B cell (primary cell): Measurements from ENCODE around the gene SLA2. TPM values are rescaled to one million over a fixed set of nuclear protein-coding genes. Genes with fewer than 3 reads are reported as not detected.

Experiments
- ATAC-seq: fragments of 200-7000 bp; cut with Tn5 transposase; one replicate; pipeline ENCODE4 v1.10.0; 2021; ENCODE audit warnings: low read depth, mild to moderate bottlenecking, moderate number of reproducible peaks, moderate library complexity
- CTCF ChIA-PET: fragments of 350-600 bp; sonication (Branson Sonifier 250); formaldehyde crosslinking; loops from one replicate; lab custom pipeline; 2021; ENCODE audit warnings: antibody characterized with exemption, inconsistent platforms; lab: Charles Lee
- POLR2A ChIA-PET: fragments of 350-600 bp; sonication (Branson Sonifier 250); formaldehyde crosslinking; loops from one replicate; lab custom pipeline; 2021; ENCODE audit warnings: antibody characterized with exemption; lab: Charles Lee
- DNase-seq: peaks from one replicate; pipeline ENCODE4 v3.0.0; 2013
- H2AFZ ChIP-seq: 2 replicates; pipeline ENCODE4 v1.6.1; 2012; ENCODE audit warnings: mild to moderate bottlenecking, low read depth, low read length; ENCODE audit not compliant: insufficient read depth, poor library complexity, severe bottlenecking
- H3K27ac ChIP-seq, 2 donors: 1 replicate in 1 of 2; 2 replicates in 1 of 2; pipeline ENCODE4 v1.5.1; 2012 to 2013; ENCODE audit warnings: low read length in 2 of 2, mild to moderate bottlenecking in 2 of 2, moderate library complexity in 1 of 2
- H3K27me3 ChIP-seq, 4 experiments: fragments of 200-600 bp in 1 of 4; sonication (generic) in 1 of 4; replicated peaks in 1 of 4; 1 replicate in 2 of 4; 2 replicates in 2 of 4; pipeline versions ENCODE4 v1.6.1 to v1.7.0; 2013 to 2016; ENCODE audit warnings: low read length in 3 of 4, mild to moderate bottlenecking in 2 of 4, mixed read lengths in 1 of 4, moderate library complexity in 1 of 4; ENCODE audit not compliant: insufficient read depth in 4 of 4, control insufficient read depth in 3 of 4; ENCODE audit errors: control extremely low read depth in 1 of 4
- H3K36me3 ChIP-seq, 2 experiments: replicated peaks in 1 of 2; 1 replicate in 1 of 2; 2 replicates in 1 of 2; pipeline versions ENCODE4 v1.6.1 to v1.7.1; 2013; ENCODE audit warnings: low read length in 1 of 2; ENCODE audit not compliant: insufficient read depth in 2 of 2, control insufficient read depth in 1 of 2; ENCODE audit errors: control extremely low read depth in 1 of 2, extremely low read depth in 1 of 2
- H3K4me1 ChIP-seq, 2 donors: fragments of 200-600 bp in 1 of 2; sonication (generic) in 1 of 2; 1 replicate in 1 of 2; 2 replicates in 1 of 2; pipeline versions ENCODE4 v1.5.1 to v1.6.1; 2013 to 2017; ENCODE audit warnings: low read length in 2 of 2; ENCODE audit not compliant: control insufficient read depth in 2 of 2, insufficient read depth in 2 of 2
- H3K4me2 ChIP-seq: replicated peaks from 2 replicates; pipeline ENCODE3; 2012; ENCODE audit warnings: mild to moderate bottlenecking, low read depth, low read length; ENCODE audit not compliant: poor library complexity, severe bottlenecking
- H3K4me3 ChIP-seq, 5 experiments: fragments of 200-600 bp in 1 of 5; sonication (generic) in 1 of 5; 1 replicate in 3 of 5; 2 replicates in 2 of 5; pipeline versions ENCODE4 v1.5.1 to v1.7.0; 2011 to 2016; ENCODE audit warnings: low read length in 4 of 5, mild to moderate bottlenecking in 4 of 5, low read depth in 2 of 5, control low read depth in 1 of 5, moderate library complexity in 1 of 5; ENCODE audit not compliant: insufficient read depth in 1 of 5; ENCODE audit errors: control extremely low read depth in 1 of 5, extremely low read depth in 1 of 5
- H3K79me2 ChIP-seq: fragments of 200-600 bp; sonication (generic); one replicate; pipeline ENCODE4 v1.6.0; 2016; ENCODE audit warnings: low read length; ENCODE audit not compliant: control insufficient read depth, insufficient read depth
- H3K9ac ChIP-seq: fragments of 200-600 bp; sonication (generic); 2 replicates; pipeline ENCODE4 v1.6.1; 2017; ENCODE audit warnings: mild to moderate bottlenecking, low read length, moderate library complexity
- H3K9me3 ChIP-seq, 3 donors: one replicate each; pipeline versions ENCODE4 v1.6.1 to v1.7.1; 2013; ENCODE audit warnings: low read length in 2 of 3; ENCODE audit not compliant: control insufficient read depth in 2 of 3, insufficient read depth in 1 of 3; ENCODE audit errors: control extremely low read depth in 1 of 3
- H4K20me1 ChIP-seq: 2 replicates; pipeline ENCODE4 v1.6.0; 2012; ENCODE audit warnings: mild to moderate bottlenecking, low read length; ENCODE audit not compliant: insufficient read depth, control insufficient read depth, poor library complexity, severe bottlenecking
- H3K27ac Mint-ChIP-seq: one replicate; pipeline ENCODE4 v1.8.0; 2021; ENCODE audit warnings: mixed read lengths
- H3K27me3 Mint-ChIP-seq: one replicate; pipeline ENCODE4 v1.8.0; 2021; ENCODE audit warnings: mixed read lengths
- H3K4me1 Mint-ChIP-seq: one replicate; pipeline ENCODE4 v1.8.0; 2021; ENCODE audit warnings: mixed read lengths
- H3K4me3 Mint-ChIP-seq: one replicate; pipeline ENCODE4 v1.8.0; 2021; ENCODE audit warnings: mixed read lengths
- H3K9me3 Mint-ChIP-seq: one replicate; pipeline ENCODE4 v1.8.0; 2022; ENCODE audit warnings: mixed read lengths; ENCODE audit not compliant: insufficient read depth
- EZH2 ChIP-seq: IDR thresholded peaks from 2 replicates; pipeline ENCODE4 v1.6.1; 2012; ENCODE audit warnings: borderline replicate concordance, low read depth, mild to moderate bottlenecking, moderate library complexity, low read length; ENCODE audit not compliant: insufficient read depth, poor library complexity, severe bottlenecking
- WGBS: methylation state at CpG from one replicate; pipeline ENCODE4 v1.1.5; 2013; ENCODE audit warnings: missing lambda C conversion rate; ENCODE audit not compliant: insufficient coverage; 5-methylcytosine and 5-hydroxymethylcytosine counted together
- intact Hi-C: fragments of 100-400 bp; cut with micrococcal nuclease; formaldehyde crosslinking; loops from one replicate; pipeline ENCODE4 v1.10.0; 2022
- polyA plus RNA-seq: library from polyadenylated mRNA; depleted of rRNA; stranded (reverse); fragments of >200 nt; gene quantifications from 2 replicates; pipeline ENCODE4 v1.2.3, GENCODE V29; 2012
- total RNA-seq, 2 donors: library from RNA; stranded (reverse); fragments of 120-200 nt in 1 of 2; gene quantifications; 1 replicate in 1 of 2; 2 replicates in 1 of 2; pipeline versions ENCODE4 v1.2.3 to v1.2.4, GENCODE V29; 2013 to 2022
- TF ChIP-seq, protein P1 (sequence below): fragments of 200-600 bp; IDR thresholded peaks from one replicate; pipeline ENCODE4 v1.8.0; 2022; ENCODE audit warnings: antibody characterized with exemption, mild to moderate bottlenecking

The SLA2 gene
- total and polyA plus RNA-seq, 2 donors (not counting 1 experiment from before 2014, with no cell fraction given): 0.73 to 0.76 TPM

DNA sequence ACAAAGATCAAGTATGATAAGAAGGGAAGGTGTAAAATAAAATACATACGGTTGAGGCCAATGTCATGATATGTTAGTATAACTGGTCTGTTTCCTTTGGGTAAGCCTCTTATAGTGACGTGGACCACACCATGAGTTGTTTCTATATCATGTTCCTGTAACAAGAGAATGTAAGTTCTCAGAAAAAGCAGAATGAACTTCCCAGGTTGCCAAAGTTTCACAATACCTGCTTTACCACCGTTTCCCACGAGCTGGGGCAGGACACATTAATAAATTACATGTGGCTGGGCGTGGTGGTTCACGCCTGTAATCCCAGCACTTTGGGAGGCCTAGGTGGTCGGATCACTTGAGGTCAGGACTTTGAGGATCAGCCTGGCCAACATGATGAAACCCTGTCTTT is 42.6 kb upstream of the SLA2 start:
- ATAC-seq (no peak), DNase-seq (no peak)
- intact Hi-C loops: no loop called here
- H3K27ac Mint-ChIP-seq: no peak overlapping the region
- H3K4me2 ChIP-seq: no peak overlapping the region
- CTCF ChIA-PET: no interaction called here
- H3K9ac ChIP-seq: no peak overlapping the region
- 94% methylated on average over 7 of the region's 7 CpGs for WGBS
- H3K4me3 ChIP-seq: no peak overlapping the region
- H3K79me2 ChIP-seq: no peaks in the 10 kb centered on the region
- no peak overlapping the region for H2AFZ ChIP-seq
- no peak overlapping the region for H3K27ac ChIP-seq
- POLR2A ChIA-PET: no interaction called here
- H3K27me3 Mint-ChIP-seq: no peaks in the 10 kb centered on the region
- TF ChIP-seq EZH2: no peak
- TF ChIP-seq, protein P1, sequence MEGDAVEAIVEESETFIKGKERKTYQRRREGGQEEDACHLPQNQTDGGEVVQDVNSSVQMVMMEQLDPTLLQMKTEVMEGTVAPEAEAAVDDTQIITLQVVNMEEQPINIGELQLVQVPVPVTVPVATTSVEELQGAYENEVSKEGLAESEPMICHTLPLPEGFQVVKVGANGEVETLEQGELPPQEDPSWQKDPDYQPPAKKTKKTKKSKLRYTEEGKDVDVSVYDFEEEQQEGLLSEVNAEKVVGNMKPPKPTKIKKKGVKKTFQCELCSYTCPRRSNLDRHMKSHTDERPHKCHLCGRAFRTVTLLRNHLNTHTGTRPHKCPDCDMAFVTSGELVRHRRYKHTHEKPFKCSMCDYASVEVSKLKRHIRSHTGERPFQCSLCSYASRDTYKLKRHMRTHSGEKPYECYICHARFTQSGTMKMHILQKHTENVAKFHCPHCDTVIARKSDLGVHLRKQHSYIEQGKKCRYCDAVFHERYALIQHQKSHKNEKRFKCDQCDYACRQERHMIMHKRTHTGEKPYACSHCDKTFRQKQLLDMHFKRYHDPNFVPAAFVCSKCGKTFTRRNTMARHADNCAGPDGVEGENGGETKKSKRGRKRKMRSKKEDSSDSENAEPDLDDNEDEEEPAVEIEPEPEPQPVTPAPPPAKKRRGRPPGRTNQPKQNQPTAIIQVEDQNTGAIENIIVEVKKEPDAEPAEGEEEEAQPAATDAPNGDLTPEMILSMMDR: no peak
- H4K20me1 ChIP-seq: no peaks in the 10 kb centered on the region
- peaks cover 6 to 20% of the 10 kb centered on the region in 2 experiments for H3K36me3 ChIP-seq
- H3K4me3 Mint-ChIP-seq: no peak overlapping the region
- H3K9me3 Mint-ChIP-seq: no peaks in the 10 kb centered on the region
- H3K9me3 ChIP-seq: no peaks in the 10 kb centered on the region
- H3K4me1 ChIP-seq: no peaks in the 10 kb centered on the region
- no peaks in the 10 kb centered on the region for H3K4me1 Mint-ChIP-seq
- no peaks in the 10 kb centered on the region for H3K27me3 ChIP-seq

DNA sequence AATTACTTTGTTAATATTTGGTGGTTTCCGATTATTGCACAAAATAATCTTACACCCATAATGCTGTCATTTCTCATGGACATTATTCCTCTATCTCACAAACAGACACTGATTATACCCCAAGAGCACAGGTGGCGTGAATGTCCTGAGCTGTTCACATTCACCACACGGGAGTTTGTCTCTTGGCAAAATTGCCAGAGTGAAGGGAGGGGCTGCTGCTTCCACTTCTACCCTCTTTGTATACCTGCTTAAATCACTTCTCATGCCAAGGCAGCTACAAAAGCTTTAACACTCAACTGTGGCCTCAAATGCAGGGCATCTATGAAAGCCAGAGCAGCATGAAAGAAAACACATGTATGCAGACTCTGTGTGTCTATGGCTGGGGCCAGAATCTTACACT is 41.9 kb upstream of the SLA2 start:
- Mint-ChIP-seq H3K27me3 (no peaks in the 10 kb centered on the region), H3K4me3 (no peak overlapping the region), H3K9me3 (no peaks in the 10 kb centered on the region), H3K4me1 (no peaks in the 10 kb centered on the region), H3K27ac (no peak overlapping the region)
- Histone ChIP-seq H3K4me2 (no peak overlapping the region), H3K79me2 (no peaks in the 10 kb centered on the region), H3K27me3 (no peaks in the 10 kb centered on the region), H3K4me1 (no peaks in the 10 kb centered on the region), H3K4me3 (no peak overlapping the region), H3K27ac (no peak overlapping the region), H2AFZ (no peak overlapping the region), H3K9me3 (no peaks in the 10 kb centered on the region), H4K20me1 (no peaks in the 10 kb centered on the region), H3K36me3 (peaks cover 6 to 20% of the 10 kb centered on the region in 2 experiments), H3K9ac (no peak overlapping the region)
- 100% methylated on average over 1 of the region's 3 CpGs for WGBS
- TF ChIP-seq, protein P1: no peak
- TF ChIP-seq EZH2: no peak
- ChIA-PET POLR2A (no interaction called here), CTCF (interaction anchor here (0.6 kb wide), 1 partner anchor 10 kb away, joined by 4 read pairs; no protein-coding TSS in a partner anchor)
- DNase-seq (no peak), ATAC-seq (no peak)
- intact Hi-C loops: no loop called here
